ACC112 (cell line): ENCODE data around the gene RNF166.

ENCODE experiments used
- H2AFZ ChIP-seq: fragments of 200-600 bp; sonication (generic); one replicate; pipeline ENCODE4 v1.6.0; 2017; ENCODE audit warnings: antibody characterized with exemption, low read length; ENCODE audit not compliant: unreplicated experiment
- H3K27ac ChIP-seq: fragments of 200-600 bp; sonication (generic); 2 replicates; pipeline ENCODE4 v1.5.1; 2014; ENCODE audit warnings: low read depth, mild to moderate bottlenecking, antibody characterized with exemption, low read length, moderate library complexity
- H3K27me3 ChIP-seq: fragments of 200-600 bp; sonication (generic); 2 replicates; pipeline ENCODE4 v1.6.1; 2014; ENCODE audit warnings: mild to moderate bottlenecking, antibody characterized with exemption, low read length, moderate library complexity, mixed read lengths; ENCODE audit not compliant: insufficient read depth
- H3K36me3 ChIP-seq: fragments of 200-600 bp; sonication (generic); 2 replicates; pipeline ENCODE4 v1.6.1; 2016; ENCODE audit warnings: mild to moderate bottlenecking, antibody characterized with exemption, low read length, moderate library complexity, mixed read lengths; ENCODE audit not compliant: insufficient read depth
- H3K4me1 ChIP-seq: fragments of 200-600 bp; sonication (generic); one replicate; pipeline ENCODE4 v1.6.1; 2016; ENCODE audit warnings: low read length, mixed read lengths; ENCODE audit not compliant: insufficient read depth, unreplicated experiment, control insufficient read depth
- H3K4me3 ChIP-seq: fragments of 200-600 bp; sonication (generic); 2 replicates; pipeline ENCODE4 v1.5.1; 2014; ENCODE audit warnings: mild to moderate bottlenecking, low read depth, low read length
- H3K79me2 ChIP-seq: fragments of 200-600 bp; sonication (generic); one replicate; pipeline ENCODE4 v1.6.0; 2016; ENCODE audit warnings: low read length; ENCODE audit not compliant: control insufficient read depth, unreplicated experiment, insufficient read depth

RNF166 gene

DNA sequence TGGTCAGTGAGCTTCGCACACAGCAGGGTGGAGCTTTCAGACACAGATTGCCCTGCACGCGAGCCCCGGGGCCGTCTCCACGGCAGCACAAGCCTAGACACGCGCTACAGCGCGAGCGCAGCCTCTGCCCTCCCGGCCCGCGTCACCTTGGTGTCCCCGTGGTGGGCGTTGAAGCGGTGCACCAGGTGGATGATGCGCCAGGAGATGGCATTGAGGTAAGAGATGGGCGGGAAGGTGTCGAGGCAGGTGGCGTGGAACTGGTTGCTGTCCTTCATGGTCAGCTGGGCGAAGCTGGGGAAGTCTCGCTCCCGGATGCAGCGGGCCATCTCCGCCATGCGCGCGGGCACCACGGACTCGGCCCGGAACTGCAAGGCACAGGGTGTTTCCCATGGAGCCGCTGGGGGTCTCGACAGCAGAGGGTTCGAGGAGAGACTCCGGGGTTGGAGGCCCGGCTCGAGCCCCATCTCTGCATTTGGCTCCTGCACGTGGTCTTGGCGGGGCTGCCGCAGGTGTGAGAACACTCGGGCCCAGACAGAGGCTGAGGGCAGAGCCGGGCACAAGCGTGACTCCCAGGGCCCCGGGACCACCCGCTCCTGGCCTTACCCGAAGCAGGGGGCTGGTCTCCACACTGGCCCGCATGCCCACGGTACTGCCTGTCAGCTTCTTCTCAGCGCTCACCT lies 51.0 kb downstream of the RNF166 start:
- no peaks in the 10 kb centered on the region for H3K36me3 ChIP-seq
- no peaks in the 10 kb centered on the region for H3K27me3 ChIP-seq
- H2AFZ ChIP-seq, result no peak overlapping the region
- H3K4me3 ChIP-seq, result no peak overlapping the region
- H3K27ac ChIP-seq, result no peak overlapping the region
- H3K4me1 ChIP-seq, result peaks cover 6% of the 10 kb centered on the region
- peaks cover 4% of the 10 kb centered on the region for H3K79me2 ChIP-seq

DNA sequence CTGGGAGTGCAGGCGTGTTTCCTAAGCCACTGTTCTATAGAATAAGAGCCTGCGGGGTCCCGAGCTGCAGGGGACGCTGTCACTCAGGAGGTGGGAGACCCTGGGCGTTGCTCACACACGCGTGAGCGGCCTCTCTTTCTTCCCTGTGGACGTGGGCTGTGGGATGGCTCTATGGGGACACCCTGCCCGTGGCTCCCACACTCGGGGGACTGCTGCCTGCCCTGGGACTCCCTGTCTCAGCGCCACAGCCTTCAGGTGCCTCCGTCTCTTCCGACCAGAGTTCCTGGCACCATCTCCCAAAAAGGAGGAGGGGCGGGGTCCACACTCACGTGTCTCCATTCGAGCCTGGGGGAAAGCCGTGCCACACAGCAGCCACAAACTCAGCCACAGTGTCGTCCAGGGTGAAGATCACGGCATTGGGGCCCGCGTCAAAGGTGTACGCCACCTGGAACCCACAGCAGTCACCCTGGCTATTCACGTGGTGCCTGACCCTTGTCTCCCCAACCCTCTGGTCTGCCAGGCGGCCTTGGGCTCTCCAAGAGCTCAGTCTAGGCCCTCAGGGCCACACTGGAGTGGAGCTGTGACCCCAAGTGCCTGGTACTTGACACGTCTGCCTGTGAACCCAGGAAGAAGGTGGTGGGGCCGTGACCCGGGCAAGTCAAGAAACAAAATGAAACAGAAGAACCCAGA lies 51.7 kb downstream of the RNF166 start:
- Histone ChIP-seq H3K36me3 (no peaks in the 10 kb centered on the region), H2AFZ (no peak overlapping the region), H3K27me3 (no peaks in the 10 kb centered on the region), H3K4me3 (no peak overlapping the region), H3K79me2 (peaks cover 11% of the 10 kb centered on the region), H3K27ac (no peak overlapping the region), H3K4me1 (peaks cover 6% of the 10 kb centered on the region)

DNA sequence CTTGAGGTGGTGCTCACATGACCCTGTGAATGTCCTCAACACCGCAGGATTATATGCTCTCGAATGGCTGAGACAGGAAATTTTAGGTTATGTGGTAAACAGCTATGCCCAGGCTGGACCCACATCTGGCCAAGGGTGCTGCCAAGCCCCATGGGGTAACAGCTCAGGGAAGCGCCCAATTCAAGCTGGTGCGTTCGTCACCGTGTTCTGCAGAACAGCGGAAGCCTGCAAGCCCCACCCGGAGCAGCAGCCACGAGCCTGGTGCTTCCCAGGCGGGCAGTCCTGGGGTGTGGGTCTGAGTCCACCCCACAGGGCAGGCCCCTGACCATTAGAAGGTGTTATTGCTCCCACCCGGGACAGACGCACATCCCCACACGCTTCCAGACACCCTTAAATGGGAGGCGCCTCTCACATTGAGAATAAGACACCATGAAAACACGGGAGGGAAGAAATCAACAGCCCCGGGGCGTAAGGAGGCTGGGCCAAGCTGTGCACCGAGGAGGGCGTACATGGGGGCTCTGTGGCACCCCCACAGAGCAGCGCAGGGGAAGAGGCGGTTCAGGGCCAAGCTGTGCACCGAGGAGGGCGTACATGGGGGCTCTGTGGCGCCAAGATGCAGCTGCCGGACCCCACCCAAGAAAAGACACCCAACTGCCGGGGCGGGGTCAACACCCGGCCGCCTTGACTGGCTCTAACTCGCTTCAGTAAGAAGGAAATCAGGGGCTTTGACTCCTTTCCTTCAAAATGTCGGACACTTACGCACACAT lies 52.4 kb downstream of the RNF166 start:
- Histone ChIP-seq H3K27ac (no peak overlapping the region), H3K4me1 (peaks cover 6% of the 10 kb centered on the region), H3K36me3 (no peaks in the 10 kb centered on the region), H3K27me3 (no peaks in the 10 kb centered on the region), H3K4me3 (no peak overlapping the region), H2AFZ (no peak overlapping the region), H3K79me2 (peaks cover 16% of the 10 kb centered on the region)

DNA sequence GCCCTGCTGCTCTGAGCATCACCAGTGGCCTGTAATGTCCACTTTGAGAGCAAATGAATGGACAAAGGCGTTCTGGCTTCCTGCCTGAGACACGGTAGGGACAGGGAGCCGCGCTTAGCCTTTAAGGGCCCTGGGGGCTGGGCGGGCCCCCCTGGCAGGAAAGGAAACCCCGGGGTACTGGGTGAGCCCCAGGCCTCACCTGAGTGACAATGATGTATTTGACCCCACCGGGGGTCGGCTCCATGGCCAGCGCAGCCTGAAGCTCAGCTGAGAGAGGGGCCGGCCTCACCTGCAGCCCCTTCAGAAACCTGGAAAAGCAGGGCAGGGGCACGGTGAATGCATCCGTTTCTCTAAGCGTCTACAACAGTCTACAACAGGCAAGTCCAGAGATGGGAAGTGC lies 53.1 kb downstream of the RNF166 start:
- H3K36me3 ChIP-seq, result no peaks in the 10 kb centered on the region
- peaks cover 16% of the 10 kb centered on the region for H3K79me2 ChIP-seq
- no peak overlapping the region for H2AFZ ChIP-seq

DNA sequence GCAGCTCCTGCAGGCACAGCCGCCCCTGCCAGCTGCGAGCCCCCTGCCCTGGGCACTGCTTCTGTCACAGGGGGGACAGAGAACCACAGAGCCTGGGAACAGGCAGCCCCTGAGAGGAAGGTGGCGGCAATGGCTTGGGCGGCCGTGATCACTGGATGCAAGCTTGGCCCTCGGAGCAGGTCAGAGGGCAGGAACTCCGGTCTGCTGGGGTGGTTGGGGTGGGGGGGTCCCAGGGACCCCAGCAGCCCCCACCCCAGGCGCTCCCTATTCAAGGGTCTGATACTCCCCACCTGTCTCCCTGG lies 53.5 kb downstream of the RNF166 start:
- Histone ChIP-seq H3K4me3 (no peak overlapping the region), H3K27me3 (no peaks in the 10 kb centered on the region), H3K36me3 (no peaks in the 10 kb centered on the region), H2AFZ (no peak overlapping the region), H3K27ac (no peak overlapping the region), H3K79me2 (peaks cover 16% of the 10 kb centered on the region), H3K4me1 (peaks cover 6% of the 10 kb centered on the region)

More for the DNA sequence above, 53.1 kb downstream of the RNF166 start:
- H3K27ac ChIP-seq, result no peak overlapping the region
- no peaks in the 10 kb centered on the region for H3K27me3 ChIP-seq
- peaks cover 6% of the 10 kb centered on the region for H3K4me1 ChIP-seq
- no peak overlapping the region for H3K4me3 ChIP-seq

DNA sequence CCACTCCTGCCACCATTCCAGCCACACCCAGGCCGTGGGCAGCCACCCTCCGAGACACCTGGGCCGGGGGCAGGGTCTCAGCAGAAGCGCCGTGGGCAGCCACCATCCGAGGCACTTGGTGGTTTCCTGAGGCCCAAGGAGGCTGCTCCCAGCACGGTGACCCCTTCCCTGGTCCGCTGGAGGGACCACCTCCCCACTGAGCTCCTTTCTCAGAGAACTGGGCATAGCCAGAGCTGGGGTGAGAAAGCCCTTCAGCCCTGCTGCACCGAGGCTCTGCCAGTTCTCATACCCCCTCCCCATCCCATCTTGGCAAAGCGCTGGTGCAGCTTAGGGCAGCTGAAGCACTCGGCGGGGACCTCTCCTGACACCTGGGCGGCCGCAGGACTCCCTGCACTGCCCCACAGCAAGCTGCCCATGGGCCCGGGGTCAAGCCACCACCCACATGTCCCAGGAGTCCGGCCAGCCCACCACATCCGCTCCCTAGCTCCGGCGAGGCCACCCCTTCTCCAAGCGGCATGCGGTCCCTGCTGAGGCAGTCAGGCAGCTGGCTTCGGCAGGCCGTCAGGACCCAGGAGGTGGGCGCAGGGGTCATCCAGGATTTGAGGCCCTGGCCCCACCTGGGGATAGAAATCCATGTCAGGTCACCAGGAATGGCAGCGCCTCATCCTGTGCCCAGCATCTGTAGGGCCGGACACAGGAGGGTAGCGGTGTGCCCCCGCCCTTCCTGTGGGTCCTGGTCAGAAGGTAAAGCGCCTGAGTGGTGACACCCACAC lies 54.0 kb downstream of the RNF166 start:
- Histone ChIP-seq H3K36me3 (no peaks in the 10 kb centered on the region), H3K4me3 (no peak overlapping the region), H3K27ac (no peak overlapping the region), H3K4me1 (peaks cover 6% of the 10 kb centered on the region), H2AFZ (no peak overlapping the region), H3K27me3 (no peaks in the 10 kb centered on the region), H3K79me2 (peaks cover 16% of the 10 kb centered on the region)

DNA sequence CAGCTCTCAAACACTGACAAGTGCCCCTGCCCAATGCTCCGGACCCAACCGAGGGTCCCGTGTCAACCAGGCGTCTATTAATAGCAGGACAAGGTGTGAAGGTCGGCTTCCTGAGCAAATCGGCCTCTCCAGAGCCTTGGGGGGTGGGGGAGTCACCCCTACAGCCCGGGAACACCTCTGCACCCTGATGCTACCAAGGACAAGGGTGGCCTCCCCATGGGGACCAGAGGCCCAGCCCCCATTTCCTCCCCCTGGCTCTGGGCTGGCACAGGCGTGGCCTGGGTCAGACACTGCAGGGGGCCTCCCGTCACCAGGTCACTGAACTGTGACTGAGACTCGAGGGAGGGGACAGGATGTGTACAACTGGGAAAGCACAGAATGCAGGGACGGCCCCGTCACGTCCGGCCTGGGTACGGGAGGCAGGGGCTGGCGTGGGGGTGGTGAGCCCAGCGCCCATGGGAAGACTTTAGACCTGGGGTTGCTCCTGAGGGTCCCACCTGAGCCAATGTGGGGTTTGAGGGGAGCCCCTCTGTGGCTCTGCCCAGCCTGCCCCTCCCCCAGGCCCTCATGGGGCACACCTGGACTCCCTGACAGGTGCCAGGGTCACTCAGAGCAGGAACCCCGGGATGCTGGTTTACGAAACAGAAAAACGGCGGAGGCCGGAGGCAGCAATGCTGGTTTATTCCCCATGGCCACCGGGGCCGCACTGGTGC lies 54.8 kb downstream of the RNF166 start:
- H2AFZ ChIP-seq, result no peak overlapping the region
- H3K36me3 ChIP-seq, result no peaks in the 10 kb centered on the region
- peaks cover 16% of the 10 kb centered on the region for H3K79me2 ChIP-seq
- H3K4me3 ChIP-seq, result peak overlapping the region; percentile 100
- peaks cover 6% of the 10 kb centered on the region for H3K4me1 ChIP-seq
- H3K27ac ChIP-seq, result no peak overlapping the region
- no peaks in the 10 kb centered on the region for H3K27me3 ChIP-seq

DNA sequence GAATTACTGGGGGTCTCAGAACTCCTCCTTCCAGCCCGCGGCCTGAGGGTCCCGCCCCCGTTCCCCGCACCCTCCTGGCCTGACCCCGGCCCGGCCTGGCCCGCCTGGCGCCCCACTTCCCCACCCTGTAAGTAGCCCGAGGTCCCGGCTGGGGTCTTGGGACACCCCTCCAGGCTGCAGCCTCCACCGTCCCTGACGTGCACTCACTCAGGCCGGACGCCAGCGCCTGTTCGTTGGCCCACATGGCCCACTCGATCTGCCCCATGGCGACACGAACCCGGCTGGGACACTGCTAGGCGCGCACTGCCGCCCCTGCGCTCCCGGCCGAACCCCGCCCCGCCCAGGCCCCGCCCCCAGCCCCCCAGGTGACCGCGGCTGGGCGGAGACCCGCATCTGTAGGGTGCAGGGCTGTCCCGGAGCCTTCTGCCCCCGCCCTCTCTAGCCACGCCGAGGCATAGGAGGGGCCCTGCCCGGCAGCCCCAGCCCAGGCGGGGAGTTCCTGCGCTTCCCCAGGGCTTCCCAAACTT lies 55.4 kb downstream of the RNF166 start, which contains the start of gene CYBA:
CYBA (minus strand) TSS at position 305 of the 527 bp plus-strand sequence; CDS start at position 265, 40 bp downstream.
- Histone ChIP-seq H3K36me3 (no peaks in the 10 kb centered on the region), H3K4me1 (peaks cover 6% of the 10 kb centered on the region), H2AFZ (peak within 1 kb of the TSS; percentile 83), H3K27ac (no peak within 1 kb of the TSS), H3K27me3 (no peaks in the 10 kb centered on the region), H3K4me3 (peak within 1 kb of the TSS; percentile 100), H3K79me2 (peaks cover 16% of the 10 kb centered on the region)

DNA sequence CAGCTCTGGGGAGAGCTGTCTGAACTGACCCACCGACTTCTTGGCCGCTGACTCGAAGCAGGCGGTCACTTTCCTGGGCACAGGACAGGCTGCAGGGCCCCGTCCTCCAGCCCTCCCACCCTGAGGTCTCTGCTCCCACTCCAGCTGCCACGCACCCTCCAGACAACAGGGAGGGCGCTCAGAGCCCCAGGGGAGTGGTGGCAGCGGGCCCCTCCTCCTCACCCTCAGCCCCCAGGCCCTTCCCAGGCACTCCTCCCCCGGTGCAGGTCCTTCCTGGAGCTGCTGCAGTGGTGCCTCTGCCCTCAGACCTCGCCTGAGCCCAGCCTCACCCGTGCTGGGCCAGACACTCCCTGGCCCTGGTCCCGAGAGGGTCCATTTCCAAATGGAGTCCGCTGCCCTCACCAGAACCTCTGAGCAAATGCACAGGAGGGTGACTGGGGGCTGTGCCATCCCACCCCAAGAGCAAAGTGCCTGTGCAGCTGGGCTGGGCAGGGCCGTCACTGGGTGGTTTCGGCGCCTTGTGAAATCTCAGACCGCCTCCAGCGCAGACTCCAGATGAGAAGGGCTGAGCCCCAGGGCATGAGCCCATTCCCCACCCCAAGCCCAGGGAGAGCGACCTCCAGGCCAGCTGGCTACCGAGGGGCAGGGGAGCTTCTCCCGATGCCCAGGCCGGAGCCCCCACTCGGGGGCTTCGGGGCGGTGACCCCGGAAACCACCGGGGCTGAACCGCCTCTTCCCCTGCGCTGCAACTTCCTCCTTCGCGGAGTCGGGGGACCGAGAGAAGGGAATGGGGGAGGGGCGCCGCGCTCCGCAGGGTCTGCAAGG lies 56.1 kb downstream of the RNF166 start:
- Histone ChIP-seq H3K4me3 (peak overlapping the region; percentile 100), H3K79me2 (peaks cover 16% of the 10 kb centered on the region), H3K27me3 (no peaks in the 10 kb centered on the region), H2AFZ (peak overlapping the region; percentile 83), H3K4me1 (peaks cover 6% of the 10 kb centered on the region), H3K36me3 (no peaks in the 10 kb centered on the region), H3K27ac (no peak overlapping the region)
